BJ (cell line): ENCODE data around the gene DNAH14. TPM values are rescaled to one million over a fixed set of nuclear protein-coding genes. Genes with fewer than 3 reads are reported as not detected.

ENCODE experiments used
- CTCF ChIA-PET: fragments of 350-600 bp; formaldehyde crosslinking; extraction: SDS; loops from one replicate; lab custom pipeline; 2021; ENCODE audit warnings: antibody characterized with exemption, inconsistent platforms; lab: Yijun Ruan, JAX
- POLR2A ChIA-PET: fragments of 300-600 bp; sonication (Branson Sonifier 250); formaldehyde crosslinking; extraction: SDS; loops from one replicate; lab custom pipeline; 2021; ENCODE audit warnings: antibody characterized with exemption; lab: Charles Lee
- DNase-seq: peaks from one replicate; pipeline ENCODE4 v3.0.0-alpha.2; 2011; ENCODE audit warnings: low read depth
- H3K27me3 ChIP-seq: 2 replicates; pipeline ENCODE4 v1.6.0; 2011; ENCODE audit warnings: low read length; ENCODE audit not compliant: control insufficient read depth, insufficient read depth
- H3K36me3 ChIP-seq: 2 replicates; pipeline ENCODE4 v1.5.1; 2011; ENCODE audit warnings: low read length; ENCODE audit not compliant: control insufficient read depth, insufficient read depth
- H3K4me3 ChIP-seq: 2 replicates; pipeline ENCODE4 v1.5.1; 2011; ENCODE audit warnings: low read depth, mild to moderate bottlenecking, control low read depth, low read length
- polyA plus RNA-seq: library from polyadenylated mRNA; depleted of rRNA; stranded (reverse); fragments of >200 nt; gene quantifications from 2 replicates; pipeline ENCODE4 v1.2.3, GENCODE V29; 2011
- TF ChIP-seq, protein P1 (sequence below): IDR thresholded peaks from 2 replicates; pipeline ENCODE4 v1.5.1; 2011; ENCODE audit warnings: low read depth, mild to moderate bottlenecking, control low read depth, inconsistent platforms, low read length, moderate library complexity; ENCODE audit not compliant: insufficient read depth

The DNAH14 gene
- polyA plus RNA-seq, 1 experiment, result 1.6 TPM

DNA sequence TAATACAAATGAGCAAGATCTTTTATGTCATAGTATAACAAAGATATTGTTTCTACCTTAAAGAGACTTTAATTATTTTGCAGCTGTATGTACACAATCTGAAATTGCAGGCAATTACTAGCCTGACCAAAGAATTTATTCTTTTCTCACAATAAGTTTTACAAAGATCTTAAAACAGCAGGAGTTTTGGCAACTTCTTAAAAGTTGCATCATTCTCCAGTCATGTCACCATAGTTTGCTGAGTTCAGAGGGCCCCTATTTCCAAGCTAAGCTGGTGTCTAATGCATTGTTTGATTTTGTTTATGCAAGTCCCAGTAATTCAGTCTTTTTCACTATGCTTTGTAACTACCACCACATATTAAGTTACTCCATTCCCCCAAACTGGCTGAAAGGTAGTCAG, 114.8 kb downstream of the DNAH14 start:
- ChIA-PET CTCF (no interaction called here), POLR2A (no interaction called here)
- Histone ChIP-seq H3K4me3 (no peak overlapping the region), H3K27me3 (no peaks in the 10 kb centered on the region), H3K36me3 (no peaks in the 10 kb centered on the region)
- no peak for DNase-seq
- TF ChIP-seq, protein P1, sequence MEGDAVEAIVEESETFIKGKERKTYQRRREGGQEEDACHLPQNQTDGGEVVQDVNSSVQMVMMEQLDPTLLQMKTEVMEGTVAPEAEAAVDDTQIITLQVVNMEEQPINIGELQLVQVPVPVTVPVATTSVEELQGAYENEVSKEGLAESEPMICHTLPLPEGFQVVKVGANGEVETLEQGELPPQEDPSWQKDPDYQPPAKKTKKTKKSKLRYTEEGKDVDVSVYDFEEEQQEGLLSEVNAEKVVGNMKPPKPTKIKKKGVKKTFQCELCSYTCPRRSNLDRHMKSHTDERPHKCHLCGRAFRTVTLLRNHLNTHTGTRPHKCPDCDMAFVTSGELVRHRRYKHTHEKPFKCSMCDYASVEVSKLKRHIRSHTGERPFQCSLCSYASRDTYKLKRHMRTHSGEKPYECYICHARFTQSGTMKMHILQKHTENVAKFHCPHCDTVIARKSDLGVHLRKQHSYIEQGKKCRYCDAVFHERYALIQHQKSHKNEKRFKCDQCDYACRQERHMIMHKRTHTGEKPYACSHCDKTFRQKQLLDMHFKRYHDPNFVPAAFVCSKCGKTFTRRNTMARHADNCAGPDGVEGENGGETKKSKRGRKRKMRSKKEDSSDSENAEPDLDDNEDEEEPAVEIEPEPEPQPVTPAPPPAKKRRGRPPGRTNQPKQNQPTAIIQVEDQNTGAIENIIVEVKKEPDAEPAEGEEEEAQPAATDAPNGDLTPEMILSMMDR, result no peak

DNA sequence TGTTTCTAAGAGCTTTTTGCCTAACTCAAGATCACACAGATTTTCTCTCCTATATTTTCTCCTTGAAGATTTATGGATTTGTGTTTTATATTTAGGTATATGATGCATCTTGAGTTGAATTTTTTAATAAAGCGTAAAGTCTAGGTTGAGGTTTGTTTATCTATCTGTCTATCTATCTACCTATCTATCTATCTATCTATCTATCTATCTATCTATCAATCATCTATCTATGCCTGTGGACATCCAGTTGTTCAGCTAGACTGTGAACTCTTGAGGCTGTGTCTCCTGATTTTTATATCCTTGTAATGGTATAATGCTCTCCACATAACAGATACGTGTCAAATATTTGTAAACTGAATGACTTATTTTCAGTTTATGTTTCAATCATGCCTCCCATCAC, 120.1 kb downstream of the DNAH14 start:
- TF ChIP-seq, protein P1, result no peak
- no peak for DNase-seq
- H3K27me3 ChIP-seq, result no peaks in the 10 kb centered on the region
- H3K36me3 ChIP-seq, result no peaks in the 10 kb centered on the region
- no peak overlapping the region for H3K4me3 ChIP-seq
- CTCF ChIA-PET, result interaction anchor here (0.6 kb wide), 1 partner anchor 273 kb away, joined by 3 read pairs; no protein-coding TSS in a partner anchor
- POLR2A ChIA-PET, result no interaction called here

DNA sequence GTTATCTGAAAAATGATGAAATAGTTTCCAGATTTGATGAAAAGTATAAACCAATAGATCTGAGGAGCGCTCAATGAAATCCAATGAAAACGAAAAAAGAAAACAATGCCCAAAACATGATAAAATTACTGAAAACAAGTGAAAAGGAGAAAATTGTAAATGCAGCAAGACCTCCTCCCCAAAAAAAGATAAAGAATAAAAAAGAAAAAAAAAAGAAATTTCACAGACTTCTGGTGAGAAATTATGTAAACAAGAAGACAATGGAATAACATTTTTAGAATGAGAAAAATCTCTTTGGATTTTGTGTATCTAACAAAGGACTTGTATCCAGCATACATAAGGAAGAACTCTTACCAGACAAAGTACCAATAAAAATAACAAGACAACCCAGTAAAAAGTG, 134.2 kb downstream of the DNAH14 start:
- TF ChIP-seq, protein P1, result no peak
- POLR2A ChIA-PET, result no interaction called here
- no peaks in the 10 kb centered on the region for H3K36me3 ChIP-seq
- no peaks in the 10 kb centered on the region for H3K27me3 ChIP-seq
- CTCF ChIA-PET, result no interaction called here
- no peak for DNase-seq
- no peak overlapping the region for H3K4me3 ChIP-seq

DNA sequence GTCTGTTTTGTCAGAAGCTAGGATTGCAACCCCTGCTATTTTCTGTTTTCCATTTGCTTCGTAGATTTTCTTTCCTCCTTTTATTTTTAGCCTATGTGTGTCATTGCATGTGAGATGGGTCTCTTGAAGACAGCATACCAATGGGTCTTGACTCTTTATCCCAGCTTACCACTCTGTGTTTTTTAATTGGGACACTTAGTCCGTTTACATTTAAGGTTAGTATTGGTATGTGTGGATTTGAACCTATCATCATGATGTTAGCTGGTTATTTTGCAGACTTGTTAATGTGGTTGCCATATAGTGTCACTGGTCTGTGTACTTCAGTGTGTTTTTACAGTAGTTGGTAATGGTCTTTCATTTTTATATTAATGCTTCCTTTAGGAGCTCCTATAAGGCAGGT, 141.5 kb downstream of the DNAH14 start:
- POLR2A ChIA-PET, result no interaction called here
- CTCF ChIA-PET, result no interaction called here
- H3K36me3 ChIP-seq, result no peaks in the 10 kb centered on the region
- TF ChIP-seq, protein P1, result no peak
- H3K27me3 ChIP-seq, result no peaks in the 10 kb centered on the region
- no peak overlapping the region for H3K4me3 ChIP-seq
- no peak for DNase-seq

DNA sequence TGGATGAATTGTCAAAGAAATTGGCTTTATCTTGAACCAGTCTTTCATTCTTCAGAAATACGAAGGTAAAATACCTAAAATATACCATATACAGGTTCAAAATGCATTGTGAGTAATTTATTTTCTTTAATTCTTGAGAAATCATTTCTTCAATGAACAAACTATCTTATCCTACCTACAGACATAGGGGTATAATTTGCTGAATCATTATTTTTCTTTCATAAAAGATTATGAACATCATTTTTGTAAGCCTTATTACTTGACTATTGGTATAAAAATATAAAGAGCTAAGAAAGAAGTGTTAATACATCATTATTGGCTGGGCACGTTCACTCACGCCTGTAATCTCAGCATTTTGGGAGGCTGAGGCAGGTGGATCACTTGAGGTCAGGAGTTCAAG, 167.7 kb downstream of the DNAH14 start:
- CTCF ChIA-PET, result no interaction called here
- TF ChIP-seq, protein P1, result no peak

More for the DNA sequence above, 167.7 kb downstream of the DNAH14 start:
- H3K4me3 ChIP-seq, result no peak overlapping the region
- POLR2A ChIA-PET, result no interaction called here
- no peaks in the 10 kb centered on the region for H3K36me3 ChIP-seq
- DNase-seq, result no peak
- H3K27me3 ChIP-seq, result no peaks in the 10 kb centered on the region
